ENCODE results near the gene URM1.

- TF ChIP-seq CTCF (IDR thresholded peaks at IDR 0.05) (no peak), EZH2 (IDR thresholded peaks at IDR 0.05) (no peak), EZH2phosphoT487 (IDR thresholded peaks at IDR 0.05) (no peak)
Measured at GRCh38 chr9:128337936-128338335, 33.2 kb upstream of the URM1 start.
